B cell (primary cell): ENCODE measurements around the gene IFNK. TPM values are rescaled to one million over a fixed set of nuclear protein-coding genes. Genes with fewer than 3 reads are reported as not detected.

Experiments used
- ATAC-seq: fragments of 200-7000 bp; cut with Tn5 transposase; one replicate; pipeline ENCODE4 v1.10.0; 2021; ENCODE audit warnings: low read depth, mild to moderate bottlenecking, moderate number of reproducible peaks, moderate library complexity
- CTCF ChIA-PET: fragments of 350-600 bp; sonication (Branson Sonifier 250); formaldehyde crosslinking; loops from one replicate; lab custom pipeline; 2021; ENCODE audit warnings: antibody characterized with exemption, inconsistent platforms; lab: Charles Lee
- POLR2A ChIA-PET: fragments of 350-600 bp; sonication (Branson Sonifier 250); formaldehyde crosslinking; loops from one replicate; lab custom pipeline; 2021; ENCODE audit warnings: antibody characterized with exemption; lab: Charles Lee
- DNase-seq: peaks from one replicate; pipeline ENCODE4 v3.0.0; 2013
- H2AFZ ChIP-seq: 2 replicates; pipeline ENCODE4 v1.6.1; 2012; ENCODE audit warnings: mild to moderate bottlenecking, low read depth, low read length; ENCODE audit not compliant: insufficient read depth, poor library complexity, severe bottlenecking
- H3K27ac ChIP-seq, 2 donors: 1 replicate in 1 of 2; 2 replicates in 1 of 2; pipeline ENCODE4 v1.5.1; 2012 to 2013; ENCODE audit warnings: low read length in 2 of 2, mild to moderate bottlenecking in 2 of 2, moderate library complexity in 1 of 2
- H3K27me3 ChIP-seq, 4 experiments: fragments of 200-600 bp in 1 of 4; sonication (generic) in 1 of 4; replicated peaks in 1 of 4; 1 replicate in 2 of 4; 2 replicates in 2 of 4; pipeline versions ENCODE4 v1.6.1 to v1.7.0; 2013 to 2016; ENCODE audit warnings: low read length in 3 of 4, mild to moderate bottlenecking in 2 of 4, mixed read lengths in 1 of 4, moderate library complexity in 1 of 4; ENCODE audit not compliant: insufficient read depth in 4 of 4, control insufficient read depth in 3 of 4; ENCODE audit errors: control extremely low read depth in 1 of 4
- H3K36me3 ChIP-seq, 2 experiments: replicated peaks in 1 of 2; 1 replicate in 1 of 2; 2 replicates in 1 of 2; pipeline versions ENCODE4 v1.6.1 to v1.7.1; 2013; ENCODE audit warnings: low read length in 1 of 2; ENCODE audit not compliant: insufficient read depth in 2 of 2, control insufficient read depth in 1 of 2; ENCODE audit errors: control extremely low read depth in 1 of 2, extremely low read depth in 1 of 2
- H3K4me1 ChIP-seq, 2 donors: fragments of 200-600 bp in 1 of 2; sonication (generic) in 1 of 2; 1 replicate in 1 of 2; 2 replicates in 1 of 2; pipeline versions ENCODE4 v1.5.1 to v1.6.1; 2013 to 2017; ENCODE audit warnings: low read length in 2 of 2; ENCODE audit not compliant: control insufficient read depth in 2 of 2, insufficient read depth in 2 of 2
- H3K4me2 ChIP-seq: replicated peaks from 2 replicates; pipeline ENCODE3; 2012; ENCODE audit warnings: mild to moderate bottlenecking, low read depth, low read length; ENCODE audit not compliant: poor library complexity, severe bottlenecking
- H3K4me3 ChIP-seq, 5 experiments: fragments of 200-600 bp in 1 of 5; sonication (generic) in 1 of 5; 1 replicate in 3 of 5; 2 replicates in 2 of 5; pipeline versions ENCODE4 v1.5.1 to v1.7.0; 2011 to 2016; ENCODE audit warnings: low read length in 4 of 5, mild to moderate bottlenecking in 4 of 5, low read depth in 2 of 5, control low read depth in 1 of 5, moderate library complexity in 1 of 5; ENCODE audit not compliant: insufficient read depth in 1 of 5; ENCODE audit errors: control extremely low read depth in 1 of 5, extremely low read depth in 1 of 5
- H3K79me2 ChIP-seq: fragments of 200-600 bp; sonication (generic); one replicate; pipeline ENCODE4 v1.6.0; 2016; ENCODE audit warnings: low read length; ENCODE audit not compliant: control insufficient read depth, insufficient read depth
- H3K9ac ChIP-seq: fragments of 200-600 bp; sonication (generic); 2 replicates; pipeline ENCODE4 v1.6.1; 2017; ENCODE audit warnings: mild to moderate bottlenecking, low read length, moderate library complexity
- H3K9me3 ChIP-seq, 3 donors: one replicate each; pipeline versions ENCODE4 v1.6.1 to v1.7.1; 2013; ENCODE audit warnings: low read length in 2 of 3; ENCODE audit not compliant: control insufficient read depth in 2 of 3, insufficient read depth in 1 of 3; ENCODE audit errors: control extremely low read depth in 1 of 3
- H4K20me1 ChIP-seq: 2 replicates; pipeline ENCODE4 v1.6.0; 2012; ENCODE audit warnings: mild to moderate bottlenecking, low read length; ENCODE audit not compliant: insufficient read depth, control insufficient read depth, poor library complexity, severe bottlenecking
- H3K27ac Mint-ChIP-seq: one replicate; pipeline ENCODE4 v1.8.0; 2021; ENCODE audit warnings: mixed read lengths
- H3K27me3 Mint-ChIP-seq: one replicate; pipeline ENCODE4 v1.8.0; 2021; ENCODE audit warnings: mixed read lengths
- H3K4me1 Mint-ChIP-seq: one replicate; pipeline ENCODE4 v1.8.0; 2021; ENCODE audit warnings: mixed read lengths
- H3K4me3 Mint-ChIP-seq: one replicate; pipeline ENCODE4 v1.8.0; 2021; ENCODE audit warnings: mixed read lengths
- H3K9me3 Mint-ChIP-seq: one replicate; pipeline ENCODE4 v1.8.0; 2022; ENCODE audit warnings: mixed read lengths; ENCODE audit not compliant: insufficient read depth
- EZH2 ChIP-seq: IDR thresholded peaks from 2 replicates; pipeline ENCODE4 v1.6.1; 2012; ENCODE audit warnings: borderline replicate concordance, low read depth, mild to moderate bottlenecking, moderate library complexity, low read length; ENCODE audit not compliant: insufficient read depth, poor library complexity, severe bottlenecking
- WGBS: methylation state at CpG from one replicate; pipeline ENCODE4 v1.1.5; 2013; ENCODE audit warnings: missing lambda C conversion rate; ENCODE audit not compliant: insufficient coverage; 5-methylcytosine and 5-hydroxymethylcytosine counted together
- intact Hi-C: fragments of 100-400 bp; cut with micrococcal nuclease; formaldehyde crosslinking; loops from one replicate; pipeline ENCODE4 v1.10.0; 2022
- polyA plus RNA-seq: library from polyadenylated mRNA; depleted of rRNA; stranded (reverse); fragments of >200 nt; gene quantifications from 2 replicates; pipeline ENCODE4 v1.2.3, GENCODE V29; 2012
- total RNA-seq, 2 donors: library from RNA; stranded (reverse); fragments of 120-200 nt in 1 of 2; gene quantifications; 1 replicate in 1 of 2; 2 replicates in 1 of 2; pipeline versions ENCODE4 v1.2.3 to v1.2.4, GENCODE V29; 2013 to 2022
- TF ChIP-seq, protein P1 (sequence below): fragments of 200-600 bp; IDR thresholded peaks from one replicate; pipeline ENCODE4 v1.8.0; 2022; ENCODE audit warnings: antibody characterized with exemption, mild to moderate bottlenecking

Gene IFNK
- total and polyA plus RNA-seq, 2 donors (not counting 1 experiment from before 2014, with no cell fraction given), result not detected

- CTCF ChIA-PET, result no interaction called here
- peaks cover 58% of the 10 kb centered on the region for H3K4me1 Mint-ChIP-seq
- H3K9me3 Mint-ChIP-seq, result no peaks in the 10 kb centered on the region
- no peaks in the 10 kb centered on the region for H3K27me3 Mint-ChIP-seq
- H4K20me1 ChIP-seq, result peaks cover 45% of the 10 kb centered on the region
- no peak for ATAC-seq
- POLR2A ChIA-PET, result no interaction called here
- H3K27ac ChIP-seq, result no peak overlapping the region
- no peak overlapping the region for H3K4me2 ChIP-seq
- peaks cover 0 to 10% of the 10 kb centered on the region in 2 donors for H3K4me1 ChIP-seq
- H3K4me3 Mint-ChIP-seq, result no peak overlapping the region
- H3K9me3 ChIP-seq, result no peaks in the 10 kb centered on the region
- H3K4me3 ChIP-seq, result no peak overlapping the region
- no peak overlapping the region for H3K9ac ChIP-seq
- WGBS, result 86% methylated on average over 1 of the region's 4 CpGs
- TF ChIP-seq, protein P1, sequence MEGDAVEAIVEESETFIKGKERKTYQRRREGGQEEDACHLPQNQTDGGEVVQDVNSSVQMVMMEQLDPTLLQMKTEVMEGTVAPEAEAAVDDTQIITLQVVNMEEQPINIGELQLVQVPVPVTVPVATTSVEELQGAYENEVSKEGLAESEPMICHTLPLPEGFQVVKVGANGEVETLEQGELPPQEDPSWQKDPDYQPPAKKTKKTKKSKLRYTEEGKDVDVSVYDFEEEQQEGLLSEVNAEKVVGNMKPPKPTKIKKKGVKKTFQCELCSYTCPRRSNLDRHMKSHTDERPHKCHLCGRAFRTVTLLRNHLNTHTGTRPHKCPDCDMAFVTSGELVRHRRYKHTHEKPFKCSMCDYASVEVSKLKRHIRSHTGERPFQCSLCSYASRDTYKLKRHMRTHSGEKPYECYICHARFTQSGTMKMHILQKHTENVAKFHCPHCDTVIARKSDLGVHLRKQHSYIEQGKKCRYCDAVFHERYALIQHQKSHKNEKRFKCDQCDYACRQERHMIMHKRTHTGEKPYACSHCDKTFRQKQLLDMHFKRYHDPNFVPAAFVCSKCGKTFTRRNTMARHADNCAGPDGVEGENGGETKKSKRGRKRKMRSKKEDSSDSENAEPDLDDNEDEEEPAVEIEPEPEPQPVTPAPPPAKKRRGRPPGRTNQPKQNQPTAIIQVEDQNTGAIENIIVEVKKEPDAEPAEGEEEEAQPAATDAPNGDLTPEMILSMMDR, result no peak
- no peak for TF ChIP-seq EZH2
- intact Hi-C loops, result no loop called here
- H3K79me2 ChIP-seq, result peaks cover 93% of the 10 kb centered on the region
- H3K27me3 ChIP-seq, result no peaks in the 10 kb centered on the region
- peaks cover 0 to 3% of the 10 kb centered on the region in 2 experiments for H3K36me3 ChIP-seq
- no peak overlapping the region for H3K27ac Mint-ChIP-seq
- H2AFZ ChIP-seq, result no peak overlapping the region
- DNase-seq, result no peak
Measured at GRCh38 chr9:27520986-27521385, 3.1 kb upstream of the IFNK start.

- CTCF ChIA-PET, result interaction anchor here (0.6 to 17.3 kb wide), 6 partner anchors 24 to 190 kb away, joined by 3 to 395 read pairs (median 4); no protein-coding TSS in a partner anchor
- H3K27ac ChIP-seq, result no peak overlapping the region
- DNase-seq, result no peak
- no peak overlapping the region for H3K9ac ChIP-seq
- H3K4me1 ChIP-seq, result peaks cover 12 to 24% of the 10 kb centered on the region in 2 donors
- H3K4me3 Mint-ChIP-seq, result no peak overlapping the region
- H3K79me2 ChIP-seq, result peaks cover 88% of the 10 kb centered on the region
- H3K27me3 Mint-ChIP-seq, result no peaks in the 10 kb centered on the region
- no peak for TF ChIP-seq EZH2
- TF ChIP-seq, protein P1, result no peak
- H3K9me3 Mint-ChIP-seq, result no peaks in the 10 kb centered on the region
- no peak overlapping the region for H3K27ac Mint-ChIP-seq
- H3K36me3 ChIP-seq, result peaks cover 0 to 3% of the 10 kb centered on the region in 2 experiments
- POLR2A ChIA-PET, result no interaction called here
- peaks cover 67% of the 10 kb centered on the region for H3K4me1 Mint-ChIP-seq
- no peak overlapping the region for H2AFZ ChIP-seq
- no peak overlapping the region for H3K4me3 ChIP-seq
- no peaks in the 10 kb centered on the region for H3K9me3 ChIP-seq
- no peaks in the 10 kb centered on the region for H3K27me3 ChIP-seq
- peaks cover 32% of the 10 kb centered on the region for H4K20me1 ChIP-seq
- intact Hi-C loops, result no loop called here
- no peak for ATAC-seq
- no peak overlapping the region for H3K4me2 ChIP-seq
Measured at GRCh38 chr9:27523141-27523540, 949 bp upstream of the IFNK start.
